Cardiac muscle cell (in vitro differentiated cells and primary cell): Measurements from ENCODE around the gene C4orf36. TPM values are rescaled to one million over a fixed set of nuclear protein-coding genes. Genes with fewer than 3 reads are reported as not detected.

Source experiments
- DNase-seq, 2 donors: peaks; one replicate each; pipeline versions ENCODE4 v3.0.0 to v3.0.0-alpha.2; 2010 to 2017; ENCODE audit warnings: low read depth in 1 of 2, low spot score in 1 of 2
- H3K27ac ChIP-seq: fragments of 200-600 bp; sonication (generic); 2 replicates; pipeline ENCODE4 v1.5.1; 2016
- H3K27me3 ChIP-seq: fragments of 200-600 bp; sonication (generic); 2 replicates; pipeline ENCODE4 v1.6.0; 2016; ENCODE audit warnings: control low read depth
- H3K36me3 ChIP-seq: fragments of 200-600 bp; sonication (generic); 2 replicates; pipeline ENCODE4 v1.5.1; 2016; ENCODE audit warnings: control low read depth
- H3K4me1 ChIP-seq: fragments of 200-600 bp; sonication (generic); 2 replicates; pipeline ENCODE4 v1.8.1; 2017; ENCODE audit warnings: low read depth, mild to moderate bottlenecking, mixed run types
- H3K4me3 ChIP-seq: fragments of 200-600 bp; sonication (generic); 2 replicates; pipeline ENCODE4 v1.5.1; 2016; ENCODE audit warnings: mild to moderate bottlenecking
- H3K9me3 ChIP-seq: fragments of 200-600 bp; sonication (generic); 2 replicates; pipeline ENCODE4 v1.5.1; 2017; ENCODE audit warnings: low read depth, mild to moderate bottlenecking, control low read depth
- CTCF ChIP-seq: IDR thresholded peaks from 2 replicates; pipeline ENCODE4 v1.5.1; 2012; ENCODE audit warnings: low read depth, mild to moderate bottlenecking, low read length
- polyA plus RNA-seq: library from polyadenylated mRNA; unstranded; fragments of >200 nt; fragmentation: Nextera tagmentation; extraction: Ambion mirVana; gene quantifications from 2 replicates; pipeline ENCODE4 v1.2.1, GENCODE V29; 2016
- total RNA-seq: library from RNA; depleted of rRNA; stranded (reverse); fragments of >200 nt; gene quantifications from 2 replicates; pipeline ENCODE4 v1.2.3, GENCODE V29; 2016

The C4orf36 gene
- total and polyA plus RNA-seq, 2 experiments from 2014 or later: 0.83 TPM; not detected in 1

- peak; percentile 45 to 75 for DNase-seq
- peak overlapping the region; percentile 89 for H3K27ac ChIP-seq
Measured at GRCh38 chr4:86935853-86936733, 43.9 kb upstream of the C4orf36 start.

GRCh38 chr4:86935566-86935852, 43.3 kb upstream of the C4orf36 start:
- H3K27ac ChIP-seq: peak overlapping the region; percentile 89
- H3K9me3 ChIP-seq: no peaks in the 10 kb centered on the region
- no peaks in the 10 kb centered on the region for H3K27me3 ChIP-seq
- no peak for TF ChIP-seq CTCF
- peak overlapping the region; percentile 83 for H3K4me3 ChIP-seq
- DNase-seq: peak in 1 of 2 donors; percentile 47
- peaks cover 15% of the 10 kb centered on the region for H3K4me1 ChIP-seq
- H3K36me3 ChIP-seq: no peaks in the 10 kb centered on the region

More at GRCh38 chr4:86935853-86936733, 43.9 kb upstream of the C4orf36 start:
- Histone ChIP-seq H3K4me1 (peaks cover 15% of the 10 kb centered on the region), H3K9me3 (no peaks in the 10 kb centered on the region), H3K36me3 (no peaks in the 10 kb centered on the region), H3K27me3 (no peaks in the 10 kb centered on the region), H3K4me3 (peak overlapping the region; percentile 83)
- no peak for TF ChIP-seq CTCF

- peak; percentile 95 to 96 for DNase-seq
- H3K4me1 ChIP-seq: peaks cover 15% of the 10 kb centered on the region
- TF ChIP-seq CTCF: peak; percentile 27
- no peaks in the 10 kb centered on the region for H3K27me3 ChIP-seq
- no peaks in the 10 kb centered on the region for H3K9me3 ChIP-seq
- peak within 1 kb of the TSS; percentile 83 for H3K4me3 ChIP-seq
- no peaks in the 10 kb centered on the region for H3K36me3 ChIP-seq
- peak within 1 kb of the TSS; percentile 89 for H3K27ac ChIP-seq
Measured at GRCh38 chr4:86934771-86935565, 42.7 kb upstream of the C4orf36 start, which contains the start of gene AFF1. AFF1 (plus strand) TSS chr4:86935011; CDS start chr4:86948534, 13,523 bp downstream.

- Histone ChIP-seq H3K4me1 (peaks cover 10% of the 10 kb centered on the region), H3K27ac (peak overlapping the region; percentile 87), H3K36me3 (no peaks in the 10 kb centered on the region), H3K27me3 (no peaks in the 10 kb centered on the region), H3K4me3 (peak overlapping the region; percentile 83), H3K9me3 (no peaks in the 10 kb centered on the region)
- peak in 1 of 2 donors; percentile 31 for DNase-seq
- no peak for TF ChIP-seq CTCF
Measured at GRCh38 chr4:86934147-86934770, 42.0 kb upstream of the C4orf36 start.

- Histone ChIP-seq H3K4me3 (no peak overlapping the region), H3K36me3 (no peaks in the 10 kb centered on the region), H3K27me3 (no peaks in the 10 kb centered on the region), H3K4me1 (peaks cover 3% of the 10 kb centered on the region), H3K27ac (no peak overlapping the region), H3K9me3 (no peaks in the 10 kb centered on the region)
- no peak for DNase-seq
- TF ChIP-seq CTCF: no peak
Measured at GRCh38 chr4:86928400-86929255, 36.4 kb upstream of the C4orf36 start.
